ENCODE data around the gene DDX39B.
"Not testable (repeated sequence)": the region's sequence is repeated elsewhere in the genome, so short reads cannot be mapped to it uniquely, and the experiment has no call there.

The DDX39B gene

GRCh38 chr6:31528821-31529328 lies 12.9 kb downstream of the DDX39B start, which contains the start of gene MCCD1:
TSS of gene MCCD1 (plus strand) at chr6:31528962. CDS start at chr6:31529015, 53 bp downstream.
- no peak for DNase-seq (ENCODE audit: low read depth)

- DNase-seq (ENCODE audit: low read depth) = no peak
Measured at GRCh38 chr6:31528307-31528777, 13.5 kb downstream of the DDX39B start.

GRCh38 chr6:31525932-31526591 lies 15.7 kb downstream of the DDX39B start:
- peak; percentile 66 for DNase-seq (ENCODE audit: low read depth)

- no peak for DNase-seq (ENCODE audit: low read depth)
Measured at GRCh38 chr6:31525553-31525931, 16.3 kb downstream of the DDX39B start.

GRCh38 chr6:31521835-31522234 lies 20.0 kb downstream of the DDX39B start:
- no peak for DNase-seq (ENCODE audit: low read depth)

GRCh38 chr6:31513456-31514165 lies 28.2 kb downstream of the DDX39B start:
- peak; percentile 48 for DNase-seq (ENCODE audit: low read depth)

GRCh38 chr6:31510007-31510406 lies 31.8 kb downstream of the DDX39B start:
- peak; percentile 45 for DNase-seq (ENCODE audit: low read depth)

GRCh38 chr6:31509036-31509435 lies 32.8 kb downstream of the DDX39B start:
- DNase-seq (ENCODE audit: low read depth) = not testable (repeated sequence)

GRCh38 chr6:31502586-31502985 lies 39.2 kb downstream of the DDX39B start:
- DNase-seq (ENCODE audit: low read depth) = no peak

GRCh38 chr6:31499648-31500047 lies 42.2 kb downstream of the DDX39B start:
- not testable (repeated sequence) for DNase-seq (ENCODE audit: low read depth)

GRCh38 chr6:31498748-31499147 lies 43.1 kb downstream of the DDX39B start:
- DNase-seq (ENCODE audit: low read depth) = peak; percentile 28

- DNase-seq (ENCODE audit: low read depth) = peak; percentile 91
Measured at GRCh38 chr6:31497531-31498476, 44.0 kb downstream of the DDX39B start, which contains the start of gene MICB. TSS of gene MICB (plus strand) at chr6:31498145. CDS start at chr6:31498194, 49 bp downstream.

GRCh38 chr6:31496826-31497225 lies 45.0 kb downstream of the DDX39B start:
- DNase-seq (ENCODE audit: low read depth) = not testable (repeated sequence)

- DNase-seq (ENCODE audit: low read depth) = peak; percentile 70
Measured at GRCh38 chr6:31495580-31495979, 46.2 kb downstream of the DDX39B start.

GRCh38 chr6:31493875-31494694 lies 47.7 kb downstream of the DDX39B start:
- DNase-seq (ENCODE audit: low read depth) = peak; percentile 86

GRCh38 chr6:31493550-31493874 lies 48.3 kb downstream of the DDX39B start:
- not testable (repeated sequence) for DNase-seq (ENCODE audit: low read depth)

- DNase-seq (ENCODE audit: low read depth) = no peak
Measured at GRCh38 chr6:31490115-31490873, 51.5 kb downstream of the DDX39B start.

- DNase-seq (ENCODE audit: low read depth) = no peak
Measured at GRCh38 chr6:31489086-31489485, 52.7 kb downstream of the DDX39B start.

GRCh38 chr6:31487674-31488073 lies 54.1 kb downstream of the DDX39B start:
- DNase-seq (ENCODE audit: low read depth) = not testable (repeated sequence)
